H9 (cell line): ENCODE measurements around the gene CHMP6. TPM values are rescaled to one million over a fixed set of nuclear protein-coding genes. Genes with fewer than 3 reads are reported as not detected.
"Not testable (repeated sequence)": the region's sequence is repeated elsewhere in the genome, so short reads cannot be mapped to it uniquely, and the experiment has no call there.

Experiments
- DNase-seq: peaks from one replicate; pipeline ENCODE4 v3.0.0-alpha.2; 2017
- H2AFZ ChIP-seq: one replicate; pipeline ENCODE4 v1.6.1; 2013; ENCODE audit warnings: mild to moderate bottlenecking, low read length, control low read depth, moderate library complexity
- H2AK5ac ChIP-seq: 2 replicates; pipeline ENCODE4 v1.6.1; 2013; ENCODE audit warnings: low read length, control low read depth, mixed read lengths; ENCODE audit not compliant: insufficient read length
- H2BK120ac ChIP-seq: one replicate; pipeline ENCODE4 v1.6.1; 2013; ENCODE audit warnings: low read depth, mild to moderate bottlenecking, low read length, control low read depth, inconsistent platforms; ENCODE audit not compliant: poor library complexity, severe bottlenecking
- H2BK12ac ChIP-seq: 2 replicates; pipeline ENCODE4 v1.6.1; 2013; ENCODE audit warnings: low read length, control low read depth, mixed read lengths, low read depth; ENCODE audit not compliant: insufficient read length
- H2BK15ac ChIP-seq: 2 replicates; pipeline ENCODE4 v1.6.1; 2013; ENCODE audit warnings: low read depth, low read length, control low read depth
- H2BK20ac ChIP-seq: one replicate; pipeline ENCODE4 v1.6.1; 2013; ENCODE audit warnings: low read depth, mild to moderate bottlenecking, low read length, control low read depth, inconsistent platforms; ENCODE audit not compliant: poor library complexity, severe bottlenecking
- H2BK5ac ChIP-seq: 2 replicates; pipeline ENCODE4 v1.6.1; 2013; ENCODE audit warnings: low read length, control low read depth, mixed read lengths; ENCODE audit not compliant: insufficient read length
- H3K14ac ChIP-seq: 2 replicates; pipeline ENCODE4 v1.6.1; 2013; ENCODE audit warnings: low read length, control low read depth; ENCODE audit not compliant: insufficient read depth
- H3K18ac ChIP-seq: 2 replicates; pipeline ENCODE4 v1.6.1; 2013; ENCODE audit warnings: low read depth, mild to moderate bottlenecking, mixed read lengths, low read length, control low read depth; ENCODE audit not compliant: insufficient read length
- H3K23ac ChIP-seq: 2 replicates; pipeline ENCODE4 v1.6.1; 2013; ENCODE audit warnings: low read length, control low read depth, mixed read lengths, low read depth; ENCODE audit not compliant: insufficient read length
- H3K23me2 ChIP-seq: 2 replicates; pipeline ENCODE4 v1.6.1; 2013; ENCODE audit warnings: low read depth, mild to moderate bottlenecking, mixed read lengths, low read length, control low read depth; ENCODE audit not compliant: insufficient read length, poor library complexity, severe bottlenecking
- H3K27ac ChIP-seq: 2 replicates; pipeline ENCODE4 v1.5.1; 2013; ENCODE audit warnings: low read length, control low read depth, mixed read lengths, low read depth; ENCODE audit not compliant: insufficient read length
- H3K27me3 ChIP-seq: 2 replicates; pipeline ENCODE4 v1.6.1; 2013; ENCODE audit warnings: low read length, control low read depth, inconsistent platforms; ENCODE audit not compliant: insufficient read depth
- H3K4ac ChIP-seq: 2 replicates; pipeline ENCODE4 v1.6.1; 2013; ENCODE audit warnings: low read depth, mild to moderate bottlenecking, control low read depth, inconsistent platforms, low read length, moderate library complexity
- H3K4me1 ChIP-seq: 2 replicates; pipeline ENCODE4 v1.6.1; 2013; ENCODE audit warnings: low read length, control low read depth, inconsistent platforms; ENCODE audit not compliant: insufficient read depth
- H3K4me2 ChIP-seq: 2 replicates; pipeline ENCODE4 v1.6.1; 2013; ENCODE audit warnings: low read length, control low read depth, mixed read lengths; ENCODE audit not compliant: insufficient read length, insufficient read depth
- H3K56ac ChIP-seq: 2 replicates; pipeline ENCODE4 v1.6.1; 2013; ENCODE audit warnings: low read depth, mild to moderate bottlenecking, mixed read lengths, low read length, control low read depth; ENCODE audit not compliant: insufficient read length
- H3K79me1 ChIP-seq: 2 replicates; pipeline ENCODE4 v1.6.1; 2013; ENCODE audit warnings: low read depth, mild to moderate bottlenecking, moderate library complexity, low read length, control low read depth, inconsistent platforms; ENCODE audit not compliant: insufficient read depth, poor library complexity, severe bottlenecking
- H3K79me2 ChIP-seq: 2 replicates; pipeline ENCODE4 v1.6.1; 2013; ENCODE audit warnings: low read length, control low read depth, inconsistent platforms; ENCODE audit not compliant: insufficient read depth
- H3K9ac ChIP-seq: 2 replicates; pipeline ENCODE4 v1.6.1; 2013; ENCODE audit warnings: low read length, control low read depth, mixed read lengths; ENCODE audit not compliant: insufficient read length; ENCODE audit errors: extremely low read depth
- H3K9me3 ChIP-seq: one replicate; pipeline ENCODE4 v1.6.1; 2013; ENCODE audit warnings: low read depth, low read length, inconsistent platforms; ENCODE audit not compliant: control insufficient read depth
- H3T11ph ChIP-seq: one replicate; pipeline ENCODE4 v1.6.1; 2013; ENCODE audit warnings: mild to moderate bottlenecking, low read length, control low read depth, inconsistent platforms
- H4K20me1 ChIP-seq: one replicate; pipeline ENCODE4 v1.6.1; 2013; ENCODE audit not compliant: control insufficient read depth, insufficient read length, insufficient read depth
- H4K5ac ChIP-seq: 2 replicates; pipeline ENCODE4 v1.6.1; 2013; ENCODE audit warnings: low read depth, mild to moderate bottlenecking, mixed read lengths, low read length, control low read depth; ENCODE audit not compliant: insufficient read length
- H4K8ac ChIP-seq: replicated peaks from 2 replicates; pipeline ENCODE4 v1.6.1; 2013; ENCODE audit warnings: low read length, control low read depth, mixed read lengths, low read depth; ENCODE audit not compliant: insufficient read length
- H4K91ac ChIP-seq: 2 replicates; pipeline ENCODE4 v1.6.1; 2013; ENCODE audit warnings: low read depth, mild to moderate bottlenecking, moderate library complexity, mixed read lengths, low read length, control low read depth; ENCODE audit not compliant: insufficient read length
- H3K27ac Mint-ChIP-seq, 3 experiments: 2 replicates in 2 of 3; 3 replicates in 1 of 3; pipeline ENCODE4 v1.8.0; 2020 to 2021; ENCODE audit warnings: mixed read lengths in 3 of 3, mild to moderate bottlenecking in 1 of 3, moderate library complexity in 1 of 3
- H3K27me3 Mint-ChIP-seq: 2 replicates; pipeline ENCODE4 v1.8.0; 2021; ENCODE audit warnings: low read depth, mild to moderate bottlenecking, moderate library complexity, mixed read lengths
- H3K36me3 Mint-ChIP-seq, 3 experiments: 2 replicates in 2 of 3; 3 replicates in 1 of 3; pipeline ENCODE4 v1.8.0; 2020 to 2021; ENCODE audit warnings: low read depth in 3 of 3, mixed read lengths in 3 of 3; ENCODE audit not compliant: insufficient read depth in 1 of 3
- H3K4me1 Mint-ChIP-seq, 2 experiments: 2 replicates each; pipeline ENCODE4 v1.8.0; 2020; ENCODE audit warnings: mixed read lengths in 2 of 2
- H3K4me3 Mint-ChIP-seq, 2 experiments: 2 replicates in 1 of 2; 3 replicates in 1 of 2; pipeline ENCODE4 v1.8.0; 2020 to 2021; ENCODE audit warnings: mild to moderate bottlenecking in 2 of 2, mixed read lengths in 2 of 2, moderate library complexity in 1 of 2
- H3K9me3 Mint-ChIP-seq, 2 experiments: 2 replicates in 1 of 2; 3 replicates in 1 of 2; pipeline ENCODE4 v1.8.0; 2020; ENCODE audit warnings: mild to moderate bottlenecking in 2 of 2, mixed read lengths in 2 of 2, moderate library complexity in 1 of 2
- CTCF ChIP-seq: fragments of 200-600 bp; sonication (generic); conservative IDR thresholded peaks from 3 replicates; pipeline ENCODE4 v1.8.0; 2021; ENCODE audit warnings: antibody characterized with exemption, mild to moderate bottlenecking
- WGBS: extraction: QIAGEN DNeasy Blood & Tissue Kit; methylation state at CpG from one replicate; pipeline ENCODE4 v1.1.7; 2013; ENCODE audit warnings: missing lambda C conversion rate, low lambda C conversion rate, mixed read lengths; ENCODE audit not compliant: insufficient read length; ENCODE audit errors: extremely low coverage; 5-methylcytosine and 5-hydroxymethylcytosine counted together
- total RNA-seq: library from RNA; stranded (reverse); gene quantifications from 2 replicates; pipeline ENCODE4 v1.2.1, GENCODE V29; 2021

Gene CHMP6
- total RNA-seq, 1 experiment from 2014 or later: 23.4 TPM

- no peak overlapping the region for H3K27ac Mint-ChIP-seq
- peaks cover 0 to 3% of the 10 kb centered on the region in 2 experiments; a peak in 2 of 5 replicates for H3K9me3 Mint-ChIP-seq
- H3K4me2 ChIP-seq: no peak overlapping the region
- no peak overlapping the region for H3K14ac ChIP-seq
- H4K5ac ChIP-seq: no peak overlapping the region
- no peak overlapping the region for H2AK5ac ChIP-seq
- H3K9ac ChIP-seq: no peak overlapping the region
- no peak overlapping the region for H3K27ac ChIP-seq
- no peak overlapping the region for H2BK12ac ChIP-seq
- no peaks in the 10 kb centered on the region for H3K79me1 ChIP-seq
- H4K91ac ChIP-seq: no peak overlapping the region
- H3K23ac ChIP-seq: no peak overlapping the region
- H2AFZ ChIP-seq: no peak overlapping the region
- H2BK120ac ChIP-seq: no peak overlapping the region
- H3K4me3 Mint-ChIP-seq: no peak overlapping the region
- H3K56ac ChIP-seq: no peak overlapping the region
- H3K18ac ChIP-seq: no peak overlapping the region
- no peak overlapping the region for H2BK5ac ChIP-seq
- no peak overlapping the region for H2BK15ac ChIP-seq
- H4K8ac ChIP-seq: no peak overlapping the region
- peaks cover 26% of the 10 kb centered on the region for H3K27me3 Mint-ChIP-seq
- H3K36me3 Mint-ChIP-seq: peaks cover 0 to 12% (median 2%) of the 10 kb centered on the region in 3 experiments; a peak in 4 of 7 replicates
- no peak overlapping the region for H2BK20ac ChIP-seq
- no peak for DNase-seq
- H3K4me1 ChIP-seq: peaks cover 4% of the 10 kb centered on the region; the same call in 1 of the 2 replicates
- H3K4ac ChIP-seq: no peak overlapping the region
- no peaks in the 10 kb centered on the region for H3K9me3 ChIP-seq
- no peak for TF ChIP-seq CTCF
- no peak overlapping the region for H3T11ph ChIP-seq
- H3K79me2 ChIP-seq: no peaks in the 10 kb centered on the region
- H3K23me2 ChIP-seq: peaks cover 5% of the 10 kb centered on the region
- peaks cover 18 to 21% of the 10 kb centered on the region in 2 experiments for H3K4me1 Mint-ChIP-seq
- H3K27me3 ChIP-seq: peaks cover 2% of the 10 kb centered on the region; the same call in 1 of the 2 replicates
- WGBS: no CpG with 5 or more reads among the region's 11 CpGs
- H4K20me1 ChIP-seq: no peaks in the 10 kb centered on the region
Measured at GRCh38 chr17:81029859-81030258, 38.2 kb downstream of the CHMP6 start.

- H3K27me3 ChIP-seq, H3K4me1 ChIP-seq, H3K9me3 Mint-ChIP-seq, H3K4me2 ChIP-seq, H3K23ac ChIP-seq, H2BK20ac ChIP-seq, H2BK5ac ChIP-seq, H4K91ac ChIP-seq, H2BK15ac ChIP-seq, H3K9ac ChIP-seq, H3K56ac ChIP-seq, H2AFZ ChIP-seq, H3K27ac ChIP-seq, H2AK5ac ChIP-seq, H4K20me1 ChIP-seq, H3K4ac ChIP-seq, H3K18ac ChIP-seq, H2BK12ac ChIP-seq, H3T11ph ChIP-seq, H3K14ac ChIP-seq, H4K5ac ChIP-seq, H3K23me2 ChIP-seq, H2BK120ac ChIP-seq, H3K9me3 ChIP-seq, DNase-seq, H3K79me2 ChIP-seq, H3K27ac Mint-ChIP-seq, H3K4me3 Mint-ChIP-seq, H3K79me1 ChIP-seq, H4K8ac ChIP-seq: not testable (repeated sequence)
- WGBS: no CpG with 5 or more reads among the region's 9 CpGs
- Mint-ChIP-seq H3K4me1 (peaks cover 18 to 21% of the 10 kb centered on the region in 2 experiments), H3K36me3 (peaks cover 0 to 12% (median 2%) of the 10 kb centered on the region in 3 experiments; a peak in 4 of 7 replicates), H3K27me3 (peaks cover 22% of the 10 kb centered on the region)
Measured at GRCh38 chr17:81030312-81030711, 38.7 kb downstream of the CHMP6 start.
